Activated naive CD8-positive, alpha-beta T cell (primary cell): ENCODE measurements around the gene MCUB.
A peak's percentile ranks its signal among the peaks of the same experiment; 100 is the strongest.

Source experiments
- H3K27ac Mint-ChIP-seq: one replicate; pipeline ENCODE4 v1.8.0; 2021; ENCODE audit warnings: mixed read lengths
- H3K27me3 Mint-ChIP-seq: one replicate; pipeline ENCODE4 v1.8.0; 2021; ENCODE audit warnings: mixed read lengths
- H3K36me3 Mint-ChIP-seq: one replicate; pipeline ENCODE4 v1.8.0; 2021; ENCODE audit warnings: mixed read lengths
- H3K4me1 Mint-ChIP-seq: one replicate; pipeline ENCODE4 v1.8.0; 2021; ENCODE audit warnings: low read depth, mixed read lengths
- H3K4me3 Mint-ChIP-seq: one replicate; pipeline ENCODE4 v1.8.0; 2021; ENCODE audit warnings: mild to moderate bottlenecking, mixed read lengths
- H3K9me3 Mint-ChIP-seq: one replicate; pipeline ENCODE4 v1.8.0; 2021; ENCODE audit warnings: low read depth, mixed read lengths

MCUB gene

DNA sequence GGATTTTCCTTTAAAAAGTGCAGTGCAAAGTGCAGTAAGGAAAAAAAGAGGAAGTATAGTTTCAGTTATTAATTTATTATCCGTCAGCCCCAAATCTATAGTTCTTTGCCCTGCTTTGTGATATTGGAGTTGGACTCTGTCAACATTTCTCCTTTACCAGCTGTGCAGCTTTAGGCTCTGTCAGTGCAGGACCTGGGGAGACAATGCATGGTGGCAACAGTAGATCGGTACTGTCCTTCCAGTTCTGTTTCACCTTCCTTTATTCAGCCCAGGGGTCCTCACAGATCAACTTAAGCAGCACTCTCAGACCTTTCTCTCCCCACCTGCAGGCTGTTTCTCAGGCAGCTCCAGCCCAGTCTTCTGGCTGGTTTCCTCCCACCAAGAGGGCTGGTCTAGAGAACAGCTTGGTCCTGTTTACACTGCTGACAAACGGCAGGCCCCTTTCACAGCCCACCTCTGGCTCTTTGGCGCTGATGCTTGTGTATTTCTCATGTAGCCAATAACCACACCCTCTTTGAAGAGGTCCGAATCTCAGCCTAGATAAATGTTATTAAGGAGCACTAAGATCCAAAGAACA, 71.6 kb downstream of the MCUB start:
- H3K4me1 Mint-ChIP-seq, result peaks cover 70% of the 10 kb centered on the region
- peak overlapping the region; percentile 77 for H3K27ac Mint-ChIP-seq
- H3K4me3 Mint-ChIP-seq, result peak overlapping the region; percentile 44
- no peaks in the 10 kb centered on the region for H3K9me3 Mint-ChIP-seq
- peaks cover 14% of the 10 kb centered on the region for H3K36me3 Mint-ChIP-seq
- no peaks in the 10 kb centered on the region for H3K27me3 Mint-ChIP-seq

DNA sequence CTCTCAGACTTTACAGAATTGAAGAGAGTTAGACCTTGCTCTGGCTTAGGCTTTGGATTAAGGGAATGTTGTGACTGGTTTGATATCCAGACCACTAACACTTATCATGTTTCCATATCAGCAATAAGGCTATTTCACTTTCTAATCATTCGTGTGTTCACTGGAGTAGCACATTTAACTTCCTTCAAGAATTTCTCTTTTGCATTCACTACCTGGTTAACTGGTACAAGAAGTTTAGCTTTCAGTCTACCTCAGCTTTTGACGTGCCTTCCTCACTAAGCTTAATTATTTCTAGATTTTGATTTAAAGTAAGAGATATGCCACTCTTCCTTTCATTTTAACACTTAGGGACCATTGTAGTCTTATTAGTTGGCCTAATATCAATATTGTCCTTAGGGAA, 80.6 kb downstream of the MCUB start:
- peak overlapping the region; percentile 80 for H3K27ac Mint-ChIP-seq
- H3K27me3 Mint-ChIP-seq, result no peaks in the 10 kb centered on the region
- H3K9me3 Mint-ChIP-seq, result peaks cover 14% of the 10 kb centered on the region
- H3K4me1 Mint-ChIP-seq, result peaks cover 48% of the 10 kb centered on the region
- no peak overlapping the region for H3K4me3 Mint-ChIP-seq
- H3K36me3 Mint-ChIP-seq, result peaks cover 24% of the 10 kb centered on the region

DNA sequence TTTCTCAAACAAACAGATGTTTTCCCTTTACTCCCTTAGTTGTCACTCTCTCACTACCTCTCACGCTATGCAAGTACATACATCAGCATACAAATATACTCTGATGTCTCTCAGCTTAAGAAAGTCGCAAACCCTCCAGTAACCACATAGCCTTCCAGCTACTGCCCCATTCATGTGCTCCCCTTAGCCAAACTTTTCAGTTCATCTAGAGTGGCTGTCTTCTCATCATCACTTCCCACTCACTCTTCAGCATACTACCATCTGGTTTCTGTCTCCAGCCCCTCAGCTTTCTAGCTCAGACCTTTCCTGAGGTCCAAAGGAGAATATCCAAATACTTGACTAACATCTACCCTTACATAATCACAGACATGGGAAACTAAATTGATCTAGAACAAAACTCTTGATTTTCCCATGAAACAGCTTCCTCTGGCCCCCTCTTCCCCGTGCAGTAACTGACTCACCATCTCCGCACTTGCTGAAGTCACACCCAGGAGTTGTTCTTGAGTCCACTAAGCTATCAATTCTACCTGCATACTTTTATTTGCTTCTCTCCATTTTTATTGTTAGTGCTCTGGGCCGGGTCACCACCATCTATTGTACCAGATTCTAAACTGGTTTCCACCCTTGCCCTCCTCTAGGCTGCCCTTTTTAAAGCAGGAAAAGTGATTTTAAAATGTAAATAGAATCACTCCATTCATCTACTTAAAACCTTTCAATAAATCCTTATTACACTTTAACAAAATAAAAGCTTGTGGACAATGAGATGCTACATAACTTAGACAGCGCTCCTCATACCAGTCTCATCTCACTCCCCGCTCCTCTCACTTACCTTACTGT, 86.0 kb downstream of the MCUB start:
- Mint-ChIP-seq H3K36me3 (no peaks in the 10 kb centered on the region), H3K4me1 (peaks cover 48% of the 10 kb centered on the region), H3K9me3 (no peaks in the 10 kb centered on the region), H3K4me3 (no peak overlapping the region), H3K27ac (no peak overlapping the region), H3K27me3 (no peaks in the 10 kb centered on the region)

DNA sequence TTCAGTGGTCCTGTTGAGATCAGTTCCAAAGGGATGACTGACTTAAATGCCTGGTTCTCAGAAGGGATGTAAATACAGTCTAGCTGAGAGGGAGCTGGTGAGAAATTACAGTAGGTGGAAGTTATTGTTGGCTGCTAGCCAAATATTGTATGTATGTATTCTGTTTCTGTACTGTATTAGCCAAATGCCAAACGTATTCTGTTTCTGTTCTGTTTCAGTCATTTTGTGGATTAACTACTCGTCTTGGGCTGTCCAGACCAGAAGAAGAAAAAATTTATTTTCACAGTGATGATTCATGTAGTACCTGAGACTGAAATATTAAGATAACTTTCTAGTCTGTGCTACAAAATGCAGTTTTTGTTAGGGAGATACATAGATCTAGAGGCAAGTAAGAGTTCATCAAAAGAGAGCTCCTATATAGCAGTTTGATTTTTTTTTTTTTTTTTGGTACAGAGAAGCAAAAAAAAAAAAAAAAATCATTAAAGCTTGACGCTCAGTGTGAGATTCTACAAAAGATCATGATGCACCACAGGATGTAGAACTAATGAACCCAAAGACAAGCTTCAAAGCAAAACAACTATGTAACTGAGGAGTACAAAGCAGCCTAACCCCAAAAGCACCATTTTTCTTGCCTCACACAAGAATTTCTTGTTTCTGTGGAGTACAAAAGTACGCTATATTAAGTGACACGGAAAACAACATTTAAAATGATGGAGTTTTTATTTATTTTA, 88.4 kb downstream of the MCUB start:
- Mint-ChIP-seq H3K36me3 (peaks cover 9% of the 10 kb centered on the region), H3K9me3 (peaks cover 9% of the 10 kb centered on the region), H3K27ac (peak overlapping the region; percentile 92), H3K4me1 (peaks cover 46% of the 10 kb centered on the region), H3K27me3 (no peaks in the 10 kb centered on the region), H3K4me3 (peak overlapping the region; percentile 59)

DNA sequence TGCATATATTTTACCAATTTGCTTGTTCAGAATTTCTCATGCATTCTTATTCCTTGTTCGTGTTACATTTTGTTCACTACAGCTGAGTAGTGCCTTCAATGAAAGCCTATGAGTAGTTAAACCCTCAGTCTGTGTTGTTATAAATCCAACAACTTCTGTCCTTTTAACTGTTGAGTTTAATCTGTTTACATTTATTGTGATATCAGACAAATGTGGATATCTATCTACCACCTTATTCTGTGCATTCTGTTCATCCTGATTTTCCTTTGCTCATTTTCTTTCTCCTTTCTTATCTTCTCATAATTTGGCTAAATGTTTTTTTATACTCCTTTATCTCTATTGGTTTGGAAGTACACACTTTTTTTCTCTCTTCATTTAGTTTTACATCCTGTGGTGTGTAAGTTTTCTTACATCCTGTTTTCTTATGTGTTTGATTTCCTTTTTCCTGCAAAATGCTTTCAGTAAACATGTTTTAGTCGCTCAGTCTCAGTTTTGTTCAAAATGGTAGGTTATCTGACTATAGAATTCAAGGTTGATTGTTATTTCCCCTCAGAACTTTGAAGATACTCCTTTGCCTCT, 89.0 kb downstream of the MCUB start:
- Mint-ChIP-seq H3K9me3 (peaks cover 9% of the 10 kb centered on the region), H3K27me3 (no peaks in the 10 kb centered on the region), H3K4me1 (peaks cover 47% of the 10 kb centered on the region), H3K36me3 (peaks cover 10% of the 10 kb centered on the region), H3K27ac (peak overlapping the region; percentile 92), H3K4me3 (peak overlapping the region; percentile 59)

DNA sequence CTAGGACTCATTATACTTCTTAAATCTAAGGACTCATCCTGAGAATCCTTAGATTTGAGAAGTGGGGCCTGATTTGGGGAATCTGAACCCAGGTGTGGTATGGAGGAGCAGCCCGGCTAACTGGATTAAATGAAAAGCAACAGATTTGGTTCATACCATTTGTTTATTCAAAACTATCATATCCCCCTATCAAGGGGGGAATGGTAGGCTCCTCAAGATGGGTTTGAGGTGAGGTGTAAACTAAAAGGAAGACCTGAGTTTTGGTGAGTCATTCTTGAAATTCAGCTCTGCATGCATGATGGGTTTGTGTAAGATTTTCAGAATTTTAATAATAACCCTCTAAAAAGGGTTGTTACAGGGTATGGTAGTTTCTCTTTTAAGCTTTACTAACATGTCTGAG, 89.8 kb downstream of the MCUB start:
- Mint-ChIP-seq H3K4me1 (peaks cover 53% of the 10 kb centered on the region), H3K27ac (peak overlapping the region; percentile 87), H3K36me3 (peaks cover 10% of the 10 kb centered on the region), H3K4me3 (peak overlapping the region; percentile 34), H3K27me3 (no peaks in the 10 kb centered on the region), H3K9me3 (peaks cover 9% of the 10 kb centered on the region)

DNA sequence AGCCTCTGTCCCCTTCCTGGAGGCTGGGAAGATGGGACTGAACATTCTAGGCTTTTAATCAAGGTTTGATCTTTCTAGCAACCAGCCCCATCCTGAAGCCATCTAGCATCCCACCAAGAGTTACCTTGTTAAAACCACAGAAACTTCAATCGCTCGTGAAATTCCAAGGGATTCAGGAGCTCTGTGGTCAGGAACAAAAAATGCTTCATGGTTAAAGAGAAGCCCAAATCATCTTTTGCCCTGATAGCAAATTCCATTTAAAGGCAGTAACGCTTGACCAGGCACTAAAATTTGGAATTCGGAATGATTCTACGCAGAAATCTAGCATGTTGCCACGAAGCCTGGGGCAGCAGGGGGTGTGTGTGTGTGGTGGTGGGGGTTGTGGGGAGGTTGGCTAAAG, 95.3 kb downstream of the MCUB start:
- H3K4me3 Mint-ChIP-seq, result no peak overlapping the region
- peaks cover 10% of the 10 kb centered on the region for H3K36me3 Mint-ChIP-seq
- peak overlapping the region; percentile 72 for H3K27ac Mint-ChIP-seq
- H3K27me3 Mint-ChIP-seq, result no peaks in the 10 kb centered on the region
- peaks cover 67% of the 10 kb centered on the region for H3K4me1 Mint-ChIP-seq
- H3K9me3 Mint-ChIP-seq, result peaks cover 9% of the 10 kb centered on the region

DNA sequence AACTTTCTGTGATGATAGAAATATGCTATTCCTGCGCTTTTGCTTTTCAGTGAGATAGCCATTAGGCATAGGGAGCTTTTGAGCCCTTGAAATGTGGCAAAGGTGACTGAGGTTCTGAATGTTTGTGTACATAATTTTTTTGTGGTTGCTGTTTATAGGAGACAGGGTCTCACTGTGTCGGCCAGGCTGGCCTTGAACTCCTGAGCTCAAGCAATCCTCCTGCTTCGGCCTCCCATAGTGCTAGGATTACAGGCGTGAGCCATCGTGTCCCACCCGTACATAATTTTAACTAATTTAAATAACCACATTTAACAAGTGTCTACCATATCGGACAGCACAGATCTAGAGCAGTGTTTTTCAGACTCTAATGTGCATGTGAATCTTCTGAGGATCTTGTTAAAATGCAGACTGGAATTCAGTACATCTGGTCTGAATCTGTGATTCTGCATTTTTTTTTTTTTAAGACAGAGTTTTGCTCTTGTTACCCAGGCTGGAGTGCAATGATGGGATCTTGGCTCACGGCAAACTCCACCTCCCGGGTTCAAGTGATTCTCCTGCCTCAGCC, 97.9 kb downstream of the MCUB start:
- Mint-ChIP-seq H3K4me1 (peaks cover 54% of the 10 kb centered on the region), H3K27ac (peak overlapping the region; percentile 82), H3K4me3 (no peak overlapping the region), H3K36me3 (peaks cover 2% of the 10 kb centered on the region), H3K9me3 (no peaks in the 10 kb centered on the region), H3K27me3 (no peaks in the 10 kb centered on the region)

DNA sequence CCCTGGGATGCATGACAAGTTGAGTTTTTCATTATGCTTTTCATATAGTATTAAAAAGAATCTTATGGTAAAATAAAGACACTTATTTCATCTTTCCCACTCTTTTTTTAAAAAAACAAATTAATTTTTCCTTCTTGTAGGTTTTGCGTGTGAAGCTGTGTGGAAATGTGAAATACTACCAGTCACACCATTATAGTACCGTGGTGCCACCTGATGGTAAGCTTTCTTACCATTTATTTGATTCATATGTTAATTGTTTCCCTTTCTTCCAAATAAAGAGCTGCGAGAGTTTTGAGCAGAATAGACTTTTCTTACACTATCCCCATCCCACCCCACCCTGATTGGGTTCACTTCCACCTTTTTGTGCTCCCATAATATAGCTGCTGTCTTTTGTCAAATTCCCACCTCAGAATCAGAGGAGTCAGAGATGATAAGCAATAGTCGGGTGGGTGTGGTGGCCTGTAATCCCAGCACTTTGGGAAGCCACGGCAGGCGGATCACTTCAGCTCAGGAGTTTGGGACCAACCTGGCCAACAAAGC, 98.9 kb downstream of the MCUB start:
- peaks cover 2% of the 10 kb centered on the region for H3K36me3 Mint-ChIP-seq
- peaks cover 62% of the 10 kb centered on the region for H3K4me1 Mint-ChIP-seq
- no peaks in the 10 kb centered on the region for H3K27me3 Mint-ChIP-seq
- H3K9me3 Mint-ChIP-seq, result no peaks in the 10 kb centered on the region
- no peak overlapping the region for H3K4me3 Mint-ChIP-seq
- H3K27ac Mint-ChIP-seq, result peak overlapping the region; percentile 83

DNA sequence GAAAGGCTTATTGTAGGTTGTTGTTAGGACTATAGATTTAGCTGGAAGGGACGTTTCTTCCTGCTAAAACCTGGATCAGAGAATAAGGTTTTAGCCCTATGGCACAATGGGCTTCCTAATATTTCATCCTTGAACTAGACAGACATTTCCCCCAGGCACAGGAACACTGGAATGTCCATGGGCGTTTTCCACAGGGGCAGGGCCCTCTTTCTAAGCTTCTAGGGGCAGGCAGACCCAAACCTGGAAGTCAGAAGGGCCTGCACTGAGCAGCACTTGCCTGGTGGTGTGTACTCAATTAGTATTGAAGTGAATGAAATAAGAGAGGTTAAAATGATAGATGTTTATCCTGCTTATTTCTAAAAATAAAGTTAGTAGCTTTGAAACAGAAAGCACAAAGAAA, 102.1 kb downstream of the MCUB start:
- Mint-ChIP-seq H3K9me3 (no peaks in the 10 kb centered on the region), H3K4me3 (no peak overlapping the region), H3K27ac (peak overlapping the region; percentile 64), H3K27me3 (no peaks in the 10 kb centered on the region), H3K4me1 (peaks cover 58% of the 10 kb centered on the region), H3K36me3 (peaks cover 2% of the 10 kb centered on the region)

DNA sequence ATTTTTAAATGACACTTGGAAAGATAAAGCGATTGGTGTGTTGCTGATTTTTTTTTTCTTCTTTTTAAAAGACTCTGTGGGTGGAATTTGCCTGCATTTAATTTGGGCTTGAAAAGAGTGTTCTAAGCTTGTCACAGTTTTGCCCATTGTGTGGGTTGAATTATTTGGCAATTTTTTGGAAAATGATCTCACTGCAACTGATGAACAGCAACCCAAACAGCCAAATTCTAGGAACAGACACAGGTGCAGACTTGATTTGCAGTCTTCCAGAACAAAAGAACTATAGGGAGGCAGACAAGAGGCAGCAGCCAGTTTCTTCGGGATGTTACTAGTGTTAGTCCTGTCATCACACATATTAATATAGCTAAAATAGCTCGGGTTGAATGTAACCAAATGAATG, 102.7 kb downstream of the MCUB start:
- H3K4me1 Mint-ChIP-seq, result peaks cover 57% of the 10 kb centered on the region
- H3K4me3 Mint-ChIP-seq, result no peak overlapping the region
- H3K36me3 Mint-ChIP-seq, result peaks cover 2% of the 10 kb centered on the region
- no peaks in the 10 kb centered on the region for H3K27me3 Mint-ChIP-seq
- peak overlapping the region; percentile 70 for H3K27ac Mint-ChIP-seq
- H3K9me3 Mint-ChIP-seq, result no peaks in the 10 kb centered on the region

DNA sequence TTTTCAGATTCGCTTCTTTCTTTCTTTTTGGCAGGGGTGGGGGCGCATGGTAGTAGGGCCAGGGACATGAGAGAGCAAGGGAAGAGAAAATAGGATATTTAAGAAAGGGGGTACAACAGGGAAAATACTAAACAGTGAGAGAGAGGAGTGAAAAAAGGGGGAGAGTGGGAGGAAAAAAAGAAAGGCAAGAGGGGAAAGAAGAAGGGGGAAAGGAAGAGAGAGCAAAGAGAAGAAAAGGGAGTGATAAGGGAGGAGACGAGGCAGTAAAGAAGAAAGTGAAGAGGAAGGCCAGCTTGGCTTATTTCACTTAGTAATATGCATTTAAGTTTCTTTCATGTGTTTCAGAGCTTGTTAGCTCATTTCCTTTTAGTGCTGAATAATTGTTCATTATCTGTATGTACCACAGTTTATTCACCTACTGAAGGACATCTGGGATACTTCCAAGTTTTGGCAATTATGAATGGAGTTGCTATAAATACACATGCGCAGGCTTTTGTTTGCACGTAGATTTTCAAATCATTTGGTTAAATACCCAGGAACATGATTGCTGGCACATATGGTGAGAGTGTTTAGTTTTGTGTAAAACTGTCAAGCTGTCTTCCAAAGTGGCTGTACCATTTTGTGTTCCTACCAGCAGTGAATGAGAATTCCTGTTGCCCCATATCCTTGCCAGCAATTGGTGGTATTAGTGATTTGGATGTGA, 105.9 kb downstream of the MCUB start:
- Mint-ChIP-seq H3K27ac (peak overlapping the region; percentile 72), H3K36me3 (peaks cover 5% of the 10 kb centered on the region), H3K4me1 (peaks cover 73% of the 10 kb centered on the region), H3K9me3 (peaks cover 4% of the 10 kb centered on the region), H3K27me3 (no peaks in the 10 kb centered on the region), H3K4me3 (no peak overlapping the region)

DNA sequence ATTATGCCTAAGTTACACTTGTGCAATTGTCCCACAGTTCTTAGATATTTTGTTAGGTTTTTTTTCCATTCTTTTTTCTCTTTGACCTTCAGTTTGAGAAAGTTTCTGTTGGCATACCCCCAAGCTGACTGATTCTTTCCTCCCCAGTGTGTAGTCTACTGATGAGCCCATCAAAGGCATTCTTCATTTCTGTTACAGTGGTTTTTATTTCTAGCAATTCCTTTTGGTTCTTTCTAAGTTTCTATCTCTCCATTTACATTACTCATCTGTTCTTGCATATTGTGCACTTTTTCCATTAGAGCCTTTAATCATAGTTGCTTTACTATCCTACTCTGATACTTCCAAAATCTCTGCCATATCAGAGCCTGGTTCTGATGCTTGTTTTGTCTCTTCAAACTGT, 111.3 kb downstream of the MCUB start:
- Mint-ChIP-seq H3K4me1 (peaks cover 68% of the 10 kb centered on the region), H3K36me3 (peaks cover 17% of the 10 kb centered on the region), H3K27me3 (no peaks in the 10 kb centered on the region), H3K4me3 (peak overlapping the region; percentile 60), H3K27ac (peak overlapping the region; percentile 93), H3K9me3 (peaks cover 13% of the 10 kb centered on the region)
